Fibroblast of the aortic adventitia (primary cell): Measurements from ENCODE around the gene CD207. TPM values are rescaled to one million over a fixed set of nuclear protein-coding genes. Genes with fewer than 3 reads are reported as not detected.
"Not testable (repeated sequence)": the region's sequence is repeated elsewhere in the genome, so short reads cannot be mapped to it uniquely, and the experiment has no call there.

ENCODE experiments used
- DNase-seq: peaks from one replicate; pipeline ENCODE4 v3.0.0-alpha.2; 2010; ENCODE audit warnings: low read depth
- H3K4me3 ChIP-seq: 2 replicates; pipeline ENCODE4 v1.5.1; 2011; ENCODE audit warnings: low read depth, mild to moderate bottlenecking, control low read depth, low read length, moderate library complexity
- CTCF ChIP-seq: IDR thresholded peaks from 2 replicates; pipeline ENCODE4 v1.5.1; 2011; ENCODE audit warnings: mild to moderate bottlenecking, low read length, control low read depth, inconsistent platforms; ENCODE audit not compliant: insufficient read depth
- total RNA-seq: library from RNA; depleted of rRNA; stranded (reverse); fragments of >200 nt; gene quantifications from 2 replicates; pipeline ENCODE4 v1.2.3, GENCODE V29; 2012; ENCODE audit warnings: low replicate concordance

The CD207 gene
- total RNA-seq, 1 donor = not detected

- TF ChIP-seq CTCF = no peak
- H3K4me3 ChIP-seq = no peak overlapping the region
- DNase-seq = no peak
Observed at GRCh38 chr2:70807828-70808118, 27.8 kb downstream of the CD207 start.

GRCh38 chr2:70807102-70807827 is 28.4 kb downstream of the CD207 start:
- no peak overlapping the region for H3K4me3 ChIP-seq

GRCh38 chr2:70806620-70807019 is 29.0 kb downstream of the CD207 start:
- no peak overlapping the region for H3K4me3 ChIP-seq
- no peak for DNase-seq
- TF ChIP-seq CTCF = no peak

More at GRCh38 chr2:70807102-70807827, 28.4 kb downstream of the CD207 start:
- no peak for TF ChIP-seq CTCF
- no peak for DNase-seq

GRCh38 chr2:70806013-70806412 is 29.6 kb downstream of the CD207 start:
- no peak for TF ChIP-seq CTCF
- DNase-seq = no peak
- H3K4me3 ChIP-seq = no peak overlapping the region

GRCh38 chr2:70801607-70802263 is 33.9 kb downstream of the CD207 start:
- H3K4me3 ChIP-seq = no peak overlapping the region
- TF ChIP-seq CTCF = no peak

GRCh38 chr2:70799706-70800105 is 35.9 kb downstream of the CD207 start:
- TF ChIP-seq CTCF = no peak
- H3K4me3 ChIP-seq = no peak overlapping the region
- DNase-seq = no peak

More at GRCh38 chr2:70801607-70802263, 33.9 kb downstream of the CD207 start:
- no peak for DNase-seq

GRCh38 chr2:70797996-70798395 is 37.6 kb downstream of the CD207 start:
- not testable (repeated sequence) for H3K4me3 ChIP-seq, DNase-seq
